GM23338 (cell line): ENCODE data around the gene SLC66A2. TPM values are rescaled to one million over a fixed set of nuclear protein-coding genes. Genes with fewer than 3 reads are reported as not detected.

Experiments used
- ATAC-seq: fragments of 200-7000 bp; cut with Tn5 transposase; 3 replicates; pipeline ENCODE4 v1.9.1; 2020
- DNase-seq: peaks from one replicate; pipeline ENCODE4 v3.0.0-alpha.2; 2015; ENCODE audit warnings: low spot score
- H2AFZ ChIP-seq: fragments of 200-600 bp; sonication (generic); 2 replicates; pipeline ENCODE4 v1.8.0; 2016; ENCODE audit warnings: antibody characterized with exemption, mild to moderate bottlenecking, moderate library complexity
- H3F3A ChIP-seq: fragments of 200-600 bp; sonication (generic); replicated peaks from 2 replicates; pipeline ENCODE4 v1.8.0; 2017; ENCODE audit warnings: antibody characterized with exemption, mixed run types, low read depth
- H3K27ac ChIP-seq: fragments of 200-600 bp; sonication (generic); 2 replicates; pipeline ENCODE4 v1.6.1; 2016; ENCODE audit warnings: low read depth
- H3K27me3 ChIP-seq: fragments of 200-600 bp; sonication (generic); 2 replicates; pipeline ENCODE4 v1.8.0; 2016; ENCODE audit warnings: mild to moderate bottlenecking, mixed run types, moderate library complexity; ENCODE audit not compliant: insufficient read depth
- H3K36me3 ChIP-seq: fragments of 200-600 bp; sonication (generic); 2 replicates; pipeline ENCODE4 v1.8.0; 2016; ENCODE audit warnings: mild to moderate bottlenecking; ENCODE audit not compliant: insufficient read depth
- H3K4me1 ChIP-seq: fragments of 200-600 bp; sonication (generic); 2 replicates; pipeline ENCODE4 v1.8.0; 2016; ENCODE audit warnings: mild to moderate bottlenecking, moderate library complexity; ENCODE audit not compliant: insufficient read depth
- H3K4me2 ChIP-seq: fragments of 200-600 bp; sonication (generic); 2 replicates; pipeline ENCODE4 v1.7.1; 2017; ENCODE audit warnings: mixed run types
- H3K4me3 ChIP-seq: fragments of 200-600 bp; sonication (generic); 2 replicates; pipeline ENCODE4 v1.6.1; 2016; ENCODE audit warnings: mixed run types
- H3K79me2 ChIP-seq: fragments of 200-600 bp; sonication (generic); replicated peaks from 2 replicates; pipeline ENCODE4 v1.8.0; 2017; ENCODE audit warnings: mild to moderate bottlenecking; ENCODE audit not compliant: insufficient read depth
- H3K9me2 ChIP-seq: fragments of 200-600 bp; sonication (generic); 2 replicates; pipeline ENCODE4 v1.8.0; 2017; ENCODE audit not compliant: insufficient read depth
- H4K20me1 ChIP-seq: fragments of 200-600 bp; sonication (generic); replicated peaks from 2 replicates; pipeline ENCODE4 v1.8.0; 2017; ENCODE audit warnings: mild to moderate bottlenecking; ENCODE audit not compliant: insufficient read depth
- H3K27ac Mint-ChIP-seq: 2 replicates; pipeline ENCODE4 v1.8.0; 2020; ENCODE audit warnings: inconsistent platforms, mild to moderate bottlenecking, moderate library complexity, mixed read lengths
- H3K27me3 Mint-ChIP-seq: 3 replicates; pipeline ENCODE4 v1.8.0; 2022; ENCODE audit warnings: low read depth, mild to moderate bottlenecking, moderate library complexity, mixed read lengths, inconsistent platforms; ENCODE audit not compliant: insufficient read depth, poor library complexity
- H3K36me3 Mint-ChIP-seq: 3 replicates; pipeline ENCODE4 v1.8.0; 2021; ENCODE audit warnings: low read depth, mild to moderate bottlenecking, inconsistent platforms, moderate library complexity, mixed read lengths
- H3K4me1 Mint-ChIP-seq: 3 replicates; pipeline ENCODE4 v1.8.0; 2020; ENCODE audit warnings: mild to moderate bottlenecking, inconsistent platforms, mixed read lengths
- H3K4me3 Mint-ChIP-seq: 3 replicates; pipeline ENCODE4 v1.8.0; 2021; ENCODE audit warnings: moderate library complexity, mild to moderate bottlenecking, inconsistent platforms, mixed read lengths
- H3K9me3 Mint-ChIP-seq: 3 replicates; pipeline ENCODE4 v1.8.0; 2020; ENCODE audit warnings: moderate library complexity, mild to moderate bottlenecking, inconsistent platforms, mixed read lengths
- EZH2 ChIP-seq: fragments of 200-600 bp; sonication (generic); IDR thresholded peaks from one replicate; pipeline ENCODE4 v1.8.0; 2017; ENCODE audit warnings: antibody characterized with exemption, mild to moderate bottlenecking, low read depth; ENCODE audit not compliant: unreplicated experiment
- ZNF114 ChIP-seq: fragments of 250-450 bp; sonication (Bioruptor Pico); IDR thresholded peaks from 2 replicates; pipeline ENCODE4 v1.5.0; 2020; ENCODE audit warnings: mild to moderate bottlenecking, moderate library complexity
- ZNF331 ChIP-seq: fragments of 250-450 bp; sonication (Bioruptor Pico); IDR thresholded peaks from 2 replicates; pipeline ENCODE4 v1.5.0; 2020; ENCODE audit warnings: low read depth, mild to moderate bottlenecking, moderate library complexity
- ZNF462 ChIP-seq: fragments of 250-450 bp; sonication (Bioruptor Pico); IDR thresholded peaks from 2 replicates; pipeline ENCODE4 v1.5.0; 2020; ENCODE audit warnings: mild to moderate bottlenecking, moderate library complexity
- polyA plus RNA-seq: library from polyadenylated mRNA; unstranded; fragments of >200 nt; fragmentation: Nextera tagmentation; extraction: Ambion mirVana; gene quantifications from 2 replicates; pipeline ENCODE4 v1.2.1, GENCODE V29; 2016
- total RNA-seq: library from RNA; depleted of rRNA; stranded (reverse); fragments of >200 nt; shearing (Covaris generic); gene quantifications from 2 replicates; pipeline ENCODE4 v1.2.3, GENCODE V29; 2014
- TF ChIP-seq, protein P1 (sequence below): IDR thresholded peaks from 2 replicates; pipeline ENCODE4 v1.6.1; 2016; ENCODE audit warnings: antibody characterized with exemption

SLC66A2 gene
- total and polyA plus RNA-seq, 2 experiments from 2014 or later, result 4.0 to 18.1 TPM

GRCh38 chr18:79882522-79883241 is 68.8 kb downstream of the SLC66A2 start (continued):
- TF ChIP-seq ZNF462 (CRISPR knock-in tag) (no peak), EZH2 (no peak), ZNF114 (no peak), ZNF331 (no peak)
- TF ChIP-seq, protein P1, sequence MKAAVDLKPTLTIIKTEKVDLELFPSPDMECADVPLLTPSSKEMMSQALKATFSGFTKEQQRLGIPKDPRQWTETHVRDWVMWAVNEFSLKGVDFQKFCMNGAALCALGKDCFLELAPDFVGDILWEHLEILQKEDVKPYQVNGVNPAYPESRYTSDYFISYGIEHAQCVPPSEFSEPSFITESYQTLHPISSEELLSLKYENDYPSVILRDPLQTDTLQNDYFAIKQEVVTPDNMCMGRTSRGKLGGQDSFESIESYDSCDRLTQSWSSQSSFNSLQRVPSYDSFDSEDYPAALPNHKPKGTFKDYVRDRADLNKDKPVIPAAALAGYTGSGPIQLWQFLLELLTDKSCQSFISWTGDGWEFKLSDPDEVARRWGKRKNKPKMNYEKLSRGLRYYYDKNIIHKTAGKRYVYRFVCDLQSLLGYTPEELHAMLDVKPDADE, result no peak

DNA sequence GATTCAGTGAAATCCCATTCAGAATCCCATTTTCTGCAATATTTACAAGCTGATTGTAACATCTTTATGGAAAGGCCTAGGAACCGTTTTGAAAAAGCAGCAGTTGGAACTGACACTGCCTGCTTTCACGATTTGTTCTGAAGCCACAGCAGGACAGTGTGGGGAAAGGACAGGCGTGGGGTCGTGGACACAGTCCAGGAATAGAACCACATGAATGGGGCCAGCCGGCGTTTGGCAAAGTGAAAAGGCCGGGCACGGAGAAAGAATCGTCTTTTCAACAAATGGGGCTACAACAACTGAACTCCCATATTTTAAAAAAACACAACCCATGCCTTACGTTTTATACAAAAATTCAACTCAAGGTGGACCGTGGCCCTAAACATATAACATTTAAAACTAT is 69.8 kb downstream of the SLC66A2 start:
- Mint-ChIP-seq H3K36me3 (no peaks in the 10 kb centered on the region), H3K4me3 (no peak overlapping the region), H3K27me3 (peaks cover 4% of the 10 kb centered on the region), H3K9me3 (peaks cover 3% of the 10 kb centered on the region; the same call in 1 of the 3 replicates), H3K4me1 (no peaks in the 10 kb centered on the region), H3K27ac (no peak overlapping the region)
- no peaks in the 10 kb centered on the region for H3K4me1 ChIP-seq
- H3F3A ChIP-seq, result no peaks in the 10 kb centered on the region
- no peaks in the 10 kb centered on the region for H3K9me2 ChIP-seq
- no peaks in the 10 kb centered on the region for H3K79me2 ChIP-seq
- no peaks in the 10 kb centered on the region for H3K36me3 ChIP-seq
- no peak overlapping the region for H2AFZ ChIP-seq
- H3K4me3 ChIP-seq, result no peak overlapping the region
- H3K4me2 ChIP-seq, result no peak overlapping the region
- no peaks in the 10 kb centered on the region for H3K27me3 ChIP-seq
- no peak for DNase-seq
- no peak for ATAC-seq
- no peaks in the 10 kb centered on the region for H4K20me1 ChIP-seq
- H3K27ac ChIP-seq, result no peak overlapping the region
- TF ChIP-seq ZNF114 (no peak), ZNF462 (CRISPR knock-in tag) (no peak), EZH2 (no peak)
- TF ChIP-seq, protein P1, result no peak
